ENCODE data around the gene TRPV4.
"Not testable (repeated sequence)": the region's sequence is repeated elsewhere in the genome, so short reads cannot be mapped to it uniquely, and the experiment has no call there.

Gene TRPV4

GRCh38 chr12:109833307-109834189 is at the start of gene TRPV4:
Gene TRPV4, minus strand, starts transcription at chr12:109833398. Its CDS starts 18,602 bp downstream, at chr12:109814796.
- no peak for DNase-seq (ENCODE audit: low read depth, low spot score)

DNA sequence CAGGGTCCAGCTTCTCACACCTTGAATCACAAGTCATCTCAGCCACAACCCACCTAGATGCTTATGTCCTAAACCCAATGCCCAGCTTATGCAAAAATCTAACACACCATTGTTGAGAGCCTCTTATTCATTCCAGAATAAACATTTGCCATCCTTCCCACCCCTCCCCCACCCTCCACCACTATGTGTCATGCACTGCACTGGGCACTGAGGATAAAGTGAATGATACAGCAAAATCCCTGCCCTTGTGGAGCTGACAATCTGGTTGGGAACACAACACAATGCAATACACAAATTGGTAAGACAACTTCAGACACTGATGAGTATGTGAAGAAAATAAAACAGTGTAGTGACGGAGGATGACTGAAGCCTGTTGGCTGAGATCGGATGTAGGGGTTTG is 48.6 kb upstream of the TRPV4 start:
- no peak for DNase-seq (ENCODE audit: low read depth, low spot score)

- no peak for DNase-seq (ENCODE audit: low read depth, low spot score)
Observed at GRCh38 chr12:109880938-109881337, 47.7 kb upstream of the TRPV4 start.

- DNase-seq (ENCODE audit: low read depth, low spot score), result peak; percentile 46
Observed at GRCh38 chr12:109880043-109880931, 47.1 kb upstream of the TRPV4 start, which contains the start of gene GLTP. Gene GLTP, minus strand, starts transcription at chr12:109880541. Its CDS starts 167 bp downstream, at chr12:109880374.

DNA sequence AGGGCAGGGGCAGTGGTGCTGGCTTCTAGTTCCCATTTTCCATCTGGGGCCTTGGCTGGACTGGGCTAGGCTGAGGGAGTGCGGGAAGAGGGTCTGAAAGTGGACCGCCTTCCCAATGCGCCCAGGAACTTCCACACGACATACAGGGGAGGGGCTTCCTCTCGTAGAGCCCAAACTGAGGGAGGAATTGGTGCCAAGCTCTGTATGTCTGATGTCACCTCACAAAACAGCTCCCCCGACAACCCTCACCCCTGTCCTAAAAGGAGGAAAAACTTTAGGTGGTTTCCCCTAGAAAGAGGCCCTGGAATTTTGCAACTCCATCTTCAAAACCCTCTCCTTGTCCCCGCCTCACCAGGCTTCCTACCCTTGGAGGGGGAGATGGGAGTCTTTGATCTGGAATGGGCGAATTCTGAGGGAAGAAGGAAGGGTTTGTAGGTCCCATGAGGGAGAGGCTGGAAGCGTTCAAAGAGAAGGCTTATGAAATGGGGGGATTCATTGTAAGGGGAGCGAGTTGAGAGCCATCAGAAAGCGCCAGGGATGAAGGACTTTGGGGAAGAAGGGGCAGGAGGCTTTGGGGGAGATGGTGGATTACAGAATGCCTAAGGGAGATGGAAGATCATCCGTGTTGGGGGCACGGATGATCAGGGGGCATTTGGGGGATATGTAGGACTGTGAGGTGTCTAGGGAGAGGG is 46.3 kb upstream of the TRPV4 start:
- no peak for DNase-seq (ENCODE audit: low read depth, low spot score)

DNA sequence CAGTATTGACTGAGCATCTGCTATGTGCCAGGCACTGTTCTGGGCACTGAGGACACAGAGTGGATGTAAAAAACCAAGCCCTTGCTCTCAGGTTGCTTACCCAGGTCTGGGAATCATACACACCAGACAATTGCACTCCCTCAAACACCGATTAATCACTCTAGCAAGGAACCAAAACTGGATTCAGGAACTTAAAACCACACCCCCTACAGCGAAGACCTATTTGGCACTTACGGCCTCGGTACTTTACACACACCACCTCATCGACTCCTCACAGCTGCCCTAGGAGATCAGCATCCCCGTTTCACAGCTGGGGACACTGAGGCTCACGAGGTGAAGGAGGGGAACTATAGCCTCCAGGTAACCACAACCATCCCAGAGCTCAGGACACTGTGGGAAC is 45.6 kb upstream of the TRPV4 start:
- DNase-seq (ENCODE audit: low read depth, low spot score), result no peak

GRCh38 chr12:109878247-109878625 is 45.0 kb upstream of the TRPV4 start:
- no peak for DNase-seq (ENCODE audit: low read depth, low spot score)

- no peak for DNase-seq (ENCODE audit: low read depth, low spot score)
Observed at GRCh38 chr12:109877504-109878246, 44.5 kb upstream of the TRPV4 start.

DNA sequence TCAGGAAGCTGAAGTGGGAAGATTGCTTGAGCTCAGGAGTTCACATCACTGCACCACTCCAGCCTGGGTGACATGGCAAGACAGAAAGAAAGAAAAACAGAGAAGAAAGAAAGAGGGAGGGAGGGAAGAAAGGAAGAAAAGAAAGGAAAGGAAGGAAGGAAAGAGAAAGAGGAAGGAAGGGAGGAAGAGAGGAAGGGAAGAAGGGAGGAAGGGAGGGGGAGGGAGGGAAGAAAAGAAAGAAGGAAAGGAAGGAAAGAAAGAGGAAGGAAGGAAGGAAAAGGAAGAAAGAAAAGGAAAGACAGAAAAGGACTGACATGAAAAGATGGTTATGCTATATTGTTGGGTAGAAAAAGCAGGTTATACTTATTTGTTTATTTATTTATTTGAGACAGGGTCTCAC is 43.2 kb upstream of the TRPV4 start:
- no peak for DNase-seq (ENCODE audit: low read depth, low spot score)

- DNase-seq (ENCODE audit: low read depth, low spot score), result no peak
Observed at GRCh38 chr12:109875572-109876131, 42.5 kb upstream of the TRPV4 start.

- DNase-seq (ENCODE audit: low read depth, low spot score), result no peak
Observed at GRCh38 chr12:109873653-109874052, 40.5 kb upstream of the TRPV4 start.

DNA sequence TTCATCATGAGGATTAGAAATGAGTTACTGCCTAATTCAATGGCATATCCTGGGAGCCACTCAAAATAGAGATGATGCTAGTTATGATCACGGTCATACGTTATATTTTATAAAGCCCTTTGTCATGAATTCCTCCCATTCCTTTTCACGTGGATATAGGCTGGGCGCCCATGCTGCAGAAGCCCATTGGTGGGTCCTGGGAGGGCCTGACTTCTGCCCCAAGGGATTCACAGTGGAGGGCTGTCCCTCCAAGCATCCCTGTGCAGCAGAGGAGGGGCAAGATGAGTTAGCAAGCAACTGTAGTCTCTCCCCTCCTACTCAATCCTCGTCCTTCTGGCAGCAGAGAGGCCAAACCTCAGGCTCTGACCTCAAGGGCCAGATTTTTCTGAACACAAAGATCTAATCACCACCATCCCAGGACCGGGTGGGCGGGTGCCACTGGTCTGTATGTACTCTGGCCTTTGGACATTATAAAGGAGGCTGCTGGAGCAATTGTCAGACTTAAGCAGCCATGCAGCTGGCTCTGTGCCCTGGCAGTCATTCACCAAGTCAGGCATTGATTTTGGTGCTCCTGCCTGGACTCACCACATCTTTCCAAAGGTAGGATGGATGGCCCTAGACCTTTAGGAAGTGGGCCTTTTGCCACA is 38.6 kb upstream of the TRPV4 start:
- no peak for DNase-seq (ENCODE audit: low read depth, low spot score)

DNA sequence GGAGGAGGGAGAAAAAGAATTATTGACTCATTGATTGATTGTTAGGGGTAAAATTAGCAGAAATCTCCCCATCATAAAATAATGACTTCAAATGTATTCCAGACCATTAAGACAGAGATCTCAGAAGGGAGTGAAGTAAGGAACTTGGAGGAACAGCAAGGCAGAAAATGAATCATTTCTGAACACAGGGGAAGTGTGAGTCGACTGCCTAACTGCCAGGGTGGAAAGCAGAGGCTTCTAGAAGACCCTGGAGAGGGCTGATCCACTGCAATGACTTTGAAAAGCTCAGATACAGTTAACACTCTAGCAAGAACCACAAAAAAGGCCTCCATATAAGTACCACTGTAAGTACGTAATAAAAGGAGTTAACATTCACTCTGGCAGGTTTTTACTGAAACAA is 37.5 kb upstream of the TRPV4 start:
- DNase-seq (ENCODE audit: low read depth, low spot score), result no peak

- no peak for DNase-seq (ENCODE audit: low read depth, low spot score)
Observed at GRCh38 chr12:109868182-109869051, 35.2 kb upstream of the TRPV4 start.

DNA sequence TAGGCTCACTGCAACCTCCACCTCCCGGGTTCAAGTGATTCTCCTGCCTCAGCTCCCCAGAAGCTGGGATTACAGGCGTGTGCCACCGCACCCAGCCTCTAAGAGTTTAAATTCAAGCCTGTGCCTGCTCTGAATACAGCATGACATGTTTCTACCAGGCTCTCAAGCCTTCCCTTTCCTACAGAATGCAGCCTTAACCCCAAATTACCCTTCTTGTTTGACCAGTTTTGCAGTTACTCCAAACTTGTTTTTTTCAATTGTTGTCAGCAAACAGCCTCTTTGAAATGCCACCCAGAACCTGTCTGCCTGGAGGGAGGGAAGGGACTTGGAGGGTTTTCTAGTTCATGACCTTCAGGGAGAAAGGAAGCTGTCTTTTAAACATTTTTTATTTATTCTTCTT is 31.7 kb upstream of the TRPV4 start:
- no peak for DNase-seq (ENCODE audit: low read depth, low spot score)

GRCh38 chr12:109863847-109864712 is 30.9 kb upstream of the TRPV4 start:
- DNase-seq (ENCODE audit: low read depth, low spot score), result no peak

DNA sequence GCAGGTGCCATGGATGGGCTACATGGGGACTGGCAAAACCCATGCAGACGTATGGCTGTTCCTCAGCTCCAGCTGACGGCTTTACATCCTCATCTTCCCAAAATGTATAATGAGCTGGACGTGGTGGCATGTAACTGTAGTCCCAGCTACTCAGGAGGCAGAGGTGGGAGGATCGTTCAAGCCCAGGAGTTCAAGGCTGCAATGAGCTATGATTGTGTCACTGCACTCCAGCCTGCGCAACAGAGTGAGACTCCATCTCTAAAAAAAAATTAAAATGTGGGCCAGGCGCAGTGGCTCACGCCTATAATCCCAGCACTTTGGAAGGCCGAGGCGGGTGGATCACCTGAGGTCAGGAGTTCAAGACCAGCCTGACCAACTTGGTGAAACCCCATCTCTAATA is 29.3 kb upstream of the TRPV4 start:
- DNase-seq (ENCODE audit: low read depth, low spot score), result not testable (repeated sequence)

DNA sequence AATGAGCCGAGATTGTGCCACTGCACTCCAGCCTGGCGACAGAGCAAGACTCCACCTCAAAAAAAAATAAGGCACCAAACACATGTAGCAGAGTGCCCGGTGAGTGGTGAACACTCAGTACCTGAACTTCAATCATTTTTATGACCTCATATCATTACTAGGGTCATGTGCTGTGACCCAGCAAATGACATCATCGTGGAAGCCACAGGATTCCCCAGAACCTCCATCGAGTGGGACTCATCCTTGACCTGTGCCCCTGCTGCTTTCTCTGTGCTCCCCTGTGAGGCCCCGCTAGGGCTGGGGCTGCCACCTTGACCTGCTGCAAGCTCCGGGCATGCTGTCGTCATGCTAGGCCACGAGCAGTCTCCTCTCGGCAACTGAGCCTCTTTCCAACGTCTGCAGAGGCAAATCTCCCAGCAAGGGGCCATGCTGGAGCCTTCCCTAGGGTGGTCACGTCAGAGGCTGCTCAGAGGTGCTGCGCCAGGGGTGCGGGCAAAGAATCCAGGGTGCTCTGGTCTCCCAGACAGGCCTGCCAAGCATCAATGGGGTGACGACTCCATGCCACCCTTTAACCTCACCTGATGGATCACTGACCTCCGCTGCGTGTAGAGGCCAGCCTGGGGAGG is 28.6 kb upstream of the TRPV4 start:
- DNase-seq (ENCODE audit: low read depth, low spot score), result no peak

Data from smooth muscle cell of the brain vasculature (primary cell).